Renal cortical epithelial cell (primary cell): ENCODE results near the gene KLHDC8A. TPM values are rescaled to one million over a fixed set of nuclear protein-coding genes. Genes with fewer than 3 reads are reported as not detected.
"Not testable (repeated sequence)": the region's sequence is repeated elsewhere in the genome, so short reads cannot be mapped to it uniquely, and the experiment has no call there.

ENCODE experiments used
- DNase-seq: peaks from one replicate; pipeline ENCODE4 v3.0.0-alpha.2; 2011; ENCODE audit warnings: low read depth
- total RNA-seq: library from RNA; depleted of rRNA; stranded (reverse); fragments of >200 nt; gene quantifications from 2 replicates; pipeline ENCODE4 v1.2.3, GENCODE V29; 2014

The KLHDC8A gene
- total RNA-seq, result 0.17 TPM in 1 of 2 replicates, not detected in the other

- peak; percentile 26 for DNase-seq
Measured at GRCh38 chr1:205356440-205357139, at the start of gene KLHDC8A. Gene KLHDC8A, minus strand, starts transcription at chr1:205356922. Its CDS starts 13,318 bp downstream, at chr1:205343604.

GRCh38 chr1:205406252-205406651, 49.5 kb upstream of the KLHDC8A start:
- DNase-seq, result not testable (repeated sequence)

- DNase-seq, result not testable (repeated sequence)
Measured at GRCh38 chr1:205404484-205404883, 47.8 kb upstream of the KLHDC8A start.

GRCh38 chr1:205398586-205398985, 41.9 kb upstream of the KLHDC8A start:
- DNase-seq, result no peak

- DNase-seq, result peak; percentile 48
Measured at GRCh38 chr1:205396967-205397616, 40.4 kb upstream of the KLHDC8A start.

- DNase-seq, result no peak
Measured at GRCh38 chr1:205395616-205396015, 38.9 kb upstream of the KLHDC8A start.

GRCh38 chr1:205392650-205393049, 35.9 kb upstream of the KLHDC8A start:
- no peak for DNase-seq

- DNase-seq, result no peak
Measured at GRCh38 chr1:205391386-205391785, 34.7 kb upstream of the KLHDC8A start.

- no peak for DNase-seq
Measured at GRCh38 chr1:205387845-205388244, 31.1 kb upstream of the KLHDC8A start.

- not testable (repeated sequence) for DNase-seq
Measured at GRCh38 chr1:205382990-205383389, 26.3 kb upstream of the KLHDC8A start.

- DNase-seq, result no peak
Measured at GRCh38 chr1:205382561-205382960, 25.8 kb upstream of the KLHDC8A start.

GRCh38 chr1:205381305-205381704, 24.6 kb upstream of the KLHDC8A start:
- no peak for DNase-seq

GRCh38 chr1:205380882-205381281, 24.2 kb upstream of the KLHDC8A start:
- DNase-seq, result no peak

- no peak for DNase-seq
Measured at GRCh38 chr1:205379056-205379455, 22.3 kb upstream of the KLHDC8A start.

- no peak for DNase-seq
Measured at GRCh38 chr1:205377355-205377754, 20.6 kb upstream of the KLHDC8A start.

GRCh38 chr1:205376739-205377138, 20.0 kb upstream of the KLHDC8A start:
- peak; percentile 46 for DNase-seq

GRCh38 chr1:205375835-205376545, 19.3 kb upstream of the KLHDC8A start:
- peak; percentile 40 for DNase-seq

GRCh38 chr1:205374210-205375078, 17.7 kb upstream of the KLHDC8A start:
- peak; percentile 62 for DNase-seq

- DNase-seq, result no peak
Measured at GRCh38 chr1:205373798-205374175, 17.1 kb upstream of the KLHDC8A start.

GRCh38 chr1:205373022-205373797, 16.5 kb upstream of the KLHDC8A start:
- DNase-seq, result peak; percentile 15
